GM12873 (cell line): ENCODE results near the gene RBM24.

Source experiments
- TF ChIP-seq, protein P1 (sequence below): IDR thresholded peaks from 2 replicates; pipeline ENCODE4 v1.5.1; 2012; ENCODE audit warnings: low read depth, mild to moderate bottlenecking, moderate library complexity, low read length, control low read depth; ENCODE audit not compliant: insufficient read depth; ENCODE audit errors: missing control alignments

Gene RBM24

GRCh38 chr6:17343215-17343614 lies 62.1 kb downstream of the RBM24 start:
- TF ChIP-seq, protein P1, sequence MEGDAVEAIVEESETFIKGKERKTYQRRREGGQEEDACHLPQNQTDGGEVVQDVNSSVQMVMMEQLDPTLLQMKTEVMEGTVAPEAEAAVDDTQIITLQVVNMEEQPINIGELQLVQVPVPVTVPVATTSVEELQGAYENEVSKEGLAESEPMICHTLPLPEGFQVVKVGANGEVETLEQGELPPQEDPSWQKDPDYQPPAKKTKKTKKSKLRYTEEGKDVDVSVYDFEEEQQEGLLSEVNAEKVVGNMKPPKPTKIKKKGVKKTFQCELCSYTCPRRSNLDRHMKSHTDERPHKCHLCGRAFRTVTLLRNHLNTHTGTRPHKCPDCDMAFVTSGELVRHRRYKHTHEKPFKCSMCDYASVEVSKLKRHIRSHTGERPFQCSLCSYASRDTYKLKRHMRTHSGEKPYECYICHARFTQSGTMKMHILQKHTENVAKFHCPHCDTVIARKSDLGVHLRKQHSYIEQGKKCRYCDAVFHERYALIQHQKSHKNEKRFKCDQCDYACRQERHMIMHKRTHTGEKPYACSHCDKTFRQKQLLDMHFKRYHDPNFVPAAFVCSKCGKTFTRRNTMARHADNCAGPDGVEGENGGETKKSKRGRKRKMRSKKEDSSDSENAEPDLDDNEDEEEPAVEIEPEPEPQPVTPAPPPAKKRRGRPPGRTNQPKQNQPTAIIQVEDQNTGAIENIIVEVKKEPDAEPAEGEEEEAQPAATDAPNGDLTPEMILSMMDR, result no peak
